Measurements from ENCODE around the gene SH3RF1. TPM values are rescaled to one million over a fixed set of nuclear protein-coding genes. Genes with fewer than 3 reads are reported as not detected.

SH3RF1 gene
- total and polyA plus RNA-seq, 7 experiments from 2014 or later: 0.08 to 3.8 (median 0.50) TPM; not detected in 3

- Mint-ChIP-seq H3K4me3 (no peak overlapping the region), H3K9me3 (peaks cover 0 to 3% (median 0%) of the 10 kb centered on the region in 11 donors)
Observed at GRCh38 chr4:169050881-169051760, 219.6 kb downstream of the SH3RF1 start.

GRCh38 chr4:169050284-169050683 lies 220.5 kb downstream of the SH3RF1 start:
- Mint-ChIP-seq H3K9me3 (peaks cover 0 to 3% (median 0%) of the 10 kb centered on the region in 11 donors), H3K4me3 (no peak overlapping the region), H3K27me3 (peaks cover 0 to 7% (median 0%) of the 10 kb centered on the region in 5 donors), H3K27ac (no peak overlapping the region), H3K4me1 (no peaks in the 10 kb centered on the region), H3K36me3 (no peaks in the 10 kb centered on the region)
- ChIA-PET CTCF (no interaction called here), POLR2A (no interaction called here)
- no peak for ATAC-seq
- Histone ChIP-seq H3K4me3 (ENCODE audit: low read length) (no peak overlapping the region), H3K27me3 (ENCODE audit: control insufficient read depth in 2 of 2, insufficient read depth in 2 of 2, low read length in 2 of 2) (no peaks in the 10 kb centered on the region), H3K9me3 (ENCODE audit: control insufficient read depth in 2 of 3, low read length in 3 of 3) (no peaks in the 10 kb centered on the region), H3K27ac (ENCODE audit: low read depth, low read length) (no peak overlapping the region), H3K36me3 (ENCODE audit: control insufficient read depth in 2 of 3, insufficient read depth in 3 of 3, low read length in 3 of 3) (no peaks in the 10 kb centered on the region), H3K4me1 (ENCODE audit: control insufficient read depth in 2 of 2, insufficient read depth in 2 of 2, low read length in 2 of 2) (no peaks in the 10 kb centered on the region)
- intact Hi-C loops (cut with micrococcal nuclease): no loop called here
- DNase-seq: no peak

More at GRCh38 chr4:169050881-169051760, 219.6 kb downstream of the SH3RF1 start:
- ATAC-seq (no peak), DNase-seq (no peak)
- peak overlapping the region in 1 of 9 donors; percentile 3 for H3K27ac Mint-ChIP-seq
- no peaks in the 10 kb centered on the region for H3K9me3 ChIP-seq (ENCODE audit: control insufficient read depth in 2 of 3, low read length in 3 of 3)
- no peaks in the 10 kb centered on the region for H3K27me3 ChIP-seq (ENCODE audit: control insufficient read depth in 2 of 2, insufficient read depth in 2 of 2, low read length in 2 of 2)
- H3K4me1 ChIP-seq (ENCODE audit: control insufficient read depth in 2 of 2, insufficient read depth in 2 of 2, low read length in 2 of 2): no peaks in the 10 kb centered on the region
- no peak overlapping the region for H3K27ac ChIP-seq (ENCODE audit: low read depth, low read length)
- intact Hi-C loops (cut with micrococcal nuclease): no loop called here
- H3K4me1 Mint-ChIP-seq: no peaks in the 10 kb centered on the region
- H3K36me3 Mint-ChIP-seq: no peaks in the 10 kb centered on the region
- CTCF ChIA-PET: no interaction called here
- no peaks in the 10 kb centered on the region for H3K36me3 ChIP-seq (ENCODE audit: control insufficient read depth in 2 of 3, insufficient read depth in 3 of 3, low read length in 3 of 3)
- POLR2A ChIA-PET: no interaction called here
- peaks cover 0 to 7% (median 0%) of the 10 kb centered on the region in 5 donors for H3K27me3 Mint-ChIP-seq
- H3K4me3 ChIP-seq (ENCODE audit: low read length): no peak overlapping the region

- Mint-ChIP-seq H3K4me1 (no peaks in the 10 kb centered on the region), H3K27ac (no peak overlapping the region), H3K27me3 (peaks cover 0 to 7% (median 0%) of the 10 kb centered on the region in 5 donors), H3K4me3 (no peak overlapping the region), H3K36me3 (no peaks in the 10 kb centered on the region), H3K9me3 (peaks cover 0 to 3% (median 0%) of the 10 kb centered on the region in 11 donors)
- ATAC-seq (no peak), DNase-seq (no peak)
- CTCF ChIA-PET: no interaction called here
- intact Hi-C loops (cut with micrococcal nuclease): no loop called here
- H3K27ac ChIP-seq (ENCODE audit: low read depth, low read length): no peak overlapping the region
- no peaks in the 10 kb centered on the region for H3K27me3 ChIP-seq (ENCODE audit: control insufficient read depth in 2 of 2, insufficient read depth in 2 of 2, low read length in 2 of 2)
- no peaks in the 10 kb centered on the region for H3K36me3 ChIP-seq (ENCODE audit: control insufficient read depth in 2 of 3, insufficient read depth in 3 of 3, low read length in 3 of 3)
- no peaks in the 10 kb centered on the region for H3K4me1 ChIP-seq (ENCODE audit: control insufficient read depth in 2 of 2, insufficient read depth in 2 of 2, low read length in 2 of 2)
- POLR2A ChIA-PET: no interaction called here
- no peaks in the 10 kb centered on the region for H3K9me3 ChIP-seq (ENCODE audit: control insufficient read depth in 2 of 3, low read length in 3 of 3)
- no peak overlapping the region for H3K4me3 ChIP-seq (ENCODE audit: low read length)
Observed at GRCh38 chr4:169048868-169049414, 221.8 kb downstream of the SH3RF1 start.

GRCh38 chr4:169047956-169048355 lies 222.8 kb downstream of the SH3RF1 start:
- DNase-seq: no peak
- peaks cover 0 to 1% (median 0%) of the 10 kb centered on the region in 11 donors for H3K9me3 Mint-ChIP-seq
- H3K4me3 Mint-ChIP-seq: no peak overlapping the region
- Histone ChIP-seq H3K27ac (ENCODE audit: low read depth, low read length) (no peak overlapping the region), H3K4me3 (ENCODE audit: low read length) (no peak overlapping the region), H3K9me3 (ENCODE audit: control insufficient read depth in 2 of 3, low read length in 3 of 3) (no peaks in the 10 kb centered on the region), H3K27me3 (ENCODE audit: control insufficient read depth in 2 of 2, insufficient read depth in 2 of 2, low read length in 2 of 2) (no peaks in the 10 kb centered on the region), H3K36me3 (ENCODE audit: control insufficient read depth in 2 of 3, insufficient read depth in 3 of 3, low read length in 3 of 3) (no peaks in the 10 kb centered on the region), H3K4me1 (ENCODE audit: control insufficient read depth in 2 of 2, insufficient read depth in 2 of 2, low read length in 2 of 2) (no peaks in the 10 kb centered on the region)
- ChIA-PET POLR2A (no interaction called here), CTCF (no interaction called here)
- H3K4me1 Mint-ChIP-seq: no peaks in the 10 kb centered on the region
- H3K27me3 Mint-ChIP-seq: peaks cover 0 to 2% (median 0%) of the 10 kb centered on the region in 5 donors
- no peak for ATAC-seq
- no peaks in the 10 kb centered on the region for H3K36me3 Mint-ChIP-seq
- H3K27ac Mint-ChIP-seq: no peak overlapping the region
- intact Hi-C loops (cut with micrococcal nuclease): no loop called here

GRCh38 chr4:169045862-169046584 lies 224.7 kb downstream of the SH3RF1 start:
- Mint-ChIP-seq H3K27me3 (peaks cover 0 to 7% (median 0%) of the 10 kb centered on the region in 5 donors), H3K9me3 (no peaks in the 10 kb centered on the region), H3K36me3 (no peaks in the 10 kb centered on the region), H3K4me1 (no peaks in the 10 kb centered on the region), H3K27ac (no peak overlapping the region), H3K4me3 (no peak overlapping the region)
- POLR2A ChIA-PET: no interaction called here
- Histone ChIP-seq H3K4me1 (ENCODE audit: control insufficient read depth in 2 of 2, insufficient read depth in 2 of 2, low read length in 2 of 2) (no peaks in the 10 kb centered on the region), H3K36me3 (ENCODE audit: control insufficient read depth in 2 of 3, insufficient read depth in 3 of 3, low read length in 3 of 3) (no peaks in the 10 kb centered on the region), H3K9me3 (ENCODE audit: control insufficient read depth in 2 of 3, low read length in 3 of 3) (no peaks in the 10 kb centered on the region), H3K27me3 (ENCODE audit: control insufficient read depth in 2 of 2, insufficient read depth in 2 of 2, low read length in 2 of 2) (no peaks in the 10 kb centered on the region), H3K4me3 (ENCODE audit: low read length) (no peak overlapping the region), H3K27ac (ENCODE audit: low read depth, low read length) (no peak overlapping the region)
- CTCF ChIA-PET: no interaction called here
- DNase-seq (no peak), ATAC-seq (no peak)
- intact Hi-C loops (cut with micrococcal nuclease): no loop called here

GRCh38 chr4:169044714-169045447 lies 225.9 kb downstream of the SH3RF1 start:
- H3K27me3 ChIP-seq (ENCODE audit: control insufficient read depth in 2 of 2, insufficient read depth in 2 of 2, low read length in 2 of 2): no peaks in the 10 kb centered on the region
- H3K36me3 Mint-ChIP-seq: no peaks in the 10 kb centered on the region
- ChIA-PET POLR2A (no interaction called here), CTCF (no interaction called here)
- DNase-seq (no peak), ATAC-seq (no peak)
- peaks cover 0 to 7% (median 0%) of the 10 kb centered on the region in 5 donors for H3K27me3 Mint-ChIP-seq
- no peaks in the 10 kb centered on the region for H3K36me3 ChIP-seq (ENCODE audit: control insufficient read depth in 2 of 3, insufficient read depth in 3 of 3, low read length in 3 of 3)
- intact Hi-C loops (cut with micrococcal nuclease): no loop called here
- no peaks in the 10 kb centered on the region for H3K4me1 ChIP-seq (ENCODE audit: control insufficient read depth in 2 of 2, insufficient read depth in 2 of 2, low read length in 2 of 2)
- H3K9me3 Mint-ChIP-seq: no peaks in the 10 kb centered on the region
- no peaks in the 10 kb centered on the region for H3K9me3 ChIP-seq (ENCODE audit: control insufficient read depth in 2 of 3, low read length in 3 of 3)
- H3K27ac Mint-ChIP-seq: no peak overlapping the region
- H3K4me1 Mint-ChIP-seq: no peaks in the 10 kb centered on the region
- H3K4me3 ChIP-seq (ENCODE audit: low read length): no peak overlapping the region
- H3K4me3 Mint-ChIP-seq: no peak overlapping the region
- H3K27ac ChIP-seq (ENCODE audit: low read depth, low read length): no peak overlapping the region
